ENCODE results near the gene DDX27.

Gene DDX27

GRCh38 chr20:49278818-49279676 lies 59.8 kb downstream of the DDX27 start:
- FAIRE-seq = no peak

- FAIRE-seq = no peak
These were observed 60.7 kb downstream of the DDX27 start for GRCh38 chr20:49279677-49280462.

- no peak for FAIRE-seq
These were observed 61.3 kb downstream of the DDX27 start for GRCh38 chr20:49280463-49281058.

GRCh38 chr20:49281059-49281912 lies 62.1 kb downstream of the DDX27 start:
- no peak for FAIRE-seq

- no peak for FAIRE-seq
These were observed 62.8 kb downstream of the DDX27 start for GRCh38 chr20:49281913-49282467.

GRCh38 chr20:49282584-49283171 lies 63.5 kb downstream of the DDX27 start:
- FAIRE-seq = no peak

- FAIRE-seq = no peak
These were observed 64.0 kb downstream of the DDX27 start for GRCh38 chr20:49283176-49283702.

- no peak for FAIRE-seq
These were observed 64.7 kb downstream of the DDX27 start for GRCh38 chr20:49283703-49284625.

GRCh38 chr20:49284818-49285217 lies 65.6 kb downstream of the DDX27 start:
- FAIRE-seq = no peak

GRCh38 chr20:49285233-49285668 lies 66.0 kb downstream of the DDX27 start:
- FAIRE-seq = no peak

GRCh38 chr20:49285813-49286494 lies 66.7 kb downstream of the DDX27 start:
- FAIRE-seq = no peak

- peak; percentile 78 for FAIRE-seq
These were observed 67.7 kb downstream of the DDX27 start for GRCh38 chr20:49286689-49287551.

- FAIRE-seq = peak; percentile 74
These were observed 68.5 kb downstream of the DDX27 start for GRCh38 chr20:49287555-49288249.

- peak; percentile 8 for FAIRE-seq
These were observed 69.1 kb downstream of the DDX27 start for GRCh38 chr20:49288250-49288751.

GRCh38 chr20:49288784-49289696 lies 69.8 kb downstream of the DDX27 start:
- FAIRE-seq = peak; percentile 80

- no peak for FAIRE-seq
These were observed 71.5 kb downstream of the DDX27 start for GRCh38 chr20:49290608-49291191.

Data from G401.6 (cell line).